K562 (cell line): ENCODE results near the gene TRRAP. TPM values are rescaled to one million over a fixed set of nuclear protein-coding genes. Genes with fewer than 3 reads are reported as not detected.

Experiments used
- ATAC-seq: fragments of 200-7000 bp; cut with Tn5 transposase; 3 replicates; pipeline ENCODE4 v1.9.1; 2020; ENCODE audit warnings: moderate library complexity
- BruUV-seq: library from RNA; stranded (reverse); fragments of 400-500 nt; replicated peaks from 2 replicates; lab custom pipeline; 2021; lab: Mats Ljungman, UMichigan
- CTCF ChIA-PET: fragments of 300-600 bp; formaldehyde crosslinking; extraction: SDS; loops from one replicate; lab custom pipeline; 2021; ENCODE audit warnings: low intra/inter-chr PET ratio; lab: Yijun Ruan, JAX
- POLR2A ChIA-PET: fragments of 300-600, 350-650 bp; sonication (Branson Sonifier 250); formaldehyde crosslinking; extraction: SDS; loops from one replicate; lab custom pipeline; 2021; ENCODE audit warnings: antibody characterized with exemption, inconsistent platforms; lab: Yijun Ruan, JAX
- DNase-seq, 4 experiments: peaks; one replicate each; pipeline versions ENCODE4 v3.0.0 to v3.0.0-alpha.2; 2011 to 2018; ENCODE audit warnings: low spot score in 3 of 4, mixed read lengths in 3 of 4; ENCODE audit errors: extremely low read depth in 1 of 4
- FAIRE-seq: peaks from 2 replicates; lab custom pipeline; 2011; peaks lifted over from hg19 to GRCh38; lab: Jason Lieb, UNC
- H2AFZ ChIP-seq: 2 replicates; pipeline ENCODE4 v1.6.0; 2011; ENCODE audit warnings: low read depth, low read length, control low read depth, inconsistent platforms
- H3K27ac ChIP-seq: fragments of 200-600 bp; 3 replicates; pipeline ENCODE4 v1.8.0; 2011; ENCODE audit warnings: low read depth, mild to moderate bottlenecking, control low read depth, inconsistent platforms, low read length, moderate library complexity, mixed read lengths; ENCODE audit errors: extremely low read depth
- H3K27me3 ChIP-seq, 2 experiments: fragments of 300-600 bp in 1 of 2; 2 replicates in 1 of 2; 3 replicates in 1 of 2; pipeline versions ENCODE4 v1.6.0 to v1.8.0; 2011; ENCODE audit warnings: inconsistent platforms in 2 of 2, low read length in 2 of 2, mild to moderate bottlenecking in 1 of 2, mixed read lengths in 1 of 2, moderate library complexity in 1 of 2; ENCODE audit not compliant: control insufficient read depth in 2 of 2, insufficient read depth in 2 of 2
- H3K36me3 ChIP-seq: fragments of 300-600 bp; 3 replicates; pipeline ENCODE4 v1.8.0; 2011; ENCODE audit warnings: mild to moderate bottlenecking, low read length, inconsistent platforms; ENCODE audit not compliant: control insufficient read depth, insufficient read depth
- H3K4me1 ChIP-seq, 2 experiments: fragments of 200-600 bp in 1 of 2; replicated peaks in 1 of 2; 2 replicates in 1 of 2; 3 replicates in 1 of 2; pipeline versions ENCODE4 v1.5.1 to v1.8.0; 2011; ENCODE audit warnings: inconsistent platforms in 2 of 2, low read length in 2 of 2, mild to moderate bottlenecking in 1 of 2, mixed read lengths in 1 of 2, moderate library complexity in 1 of 2; ENCODE audit not compliant: control insufficient read depth in 2 of 2, insufficient read depth in 2 of 2
- H3K4me2 ChIP-seq: 2 replicates; pipeline ENCODE4 v1.6.1; 2011; ENCODE audit warnings: low read length, control low read depth, inconsistent platforms, mixed read lengths; ENCODE audit not compliant: insufficient read depth
- H3K4me3 ChIP-seq: fragments of 200-600 bp; sonication (generic), shearing (Covaris generic); 2 replicates; pipeline ENCODE4 v1.5.1; 2016; ENCODE audit warnings: control low read depth, inconsistent platforms
- H3K79me2 ChIP-seq: fragments of 200-600 bp; 3 replicates; pipeline ENCODE4 v1.8.0; 2011; ENCODE audit warnings: low read length, inconsistent platforms; ENCODE audit not compliant: control insufficient read depth, insufficient read depth
- H3K9ac ChIP-seq, 2 experiments: 2 replicates each; pipeline versions ENCODE4 v1.6.0 to v1.6.1; 2011; ENCODE audit warnings: low read depth in 2 of 2, low read length in 2 of 2, control low read depth in 1 of 2, inconsistent platforms in 1 of 2, mild to moderate bottlenecking in 1 of 2, mixed read lengths in 1 of 2; ENCODE audit not compliant: insufficient read depth in 1 of 2
- H3K9me1 ChIP-seq: one replicate; pipeline ENCODE4 v1.6.0; 2011; ENCODE audit warnings: inconsistent platforms, mild to moderate bottlenecking, low read length, moderate library complexity; ENCODE audit not compliant: control insufficient read depth, insufficient read depth
- H3K9me3 ChIP-seq: replicated peaks from 2 replicates; pipeline ENCODE4 v1.5.1; 2011; ENCODE audit warnings: low read depth, low read length, inconsistent platforms; ENCODE audit not compliant: control insufficient read depth, insufficient read depth
- H4K20me1 ChIP-seq: replicated peaks from 2 replicates; pipeline ENCODE4 v1.6.1; 2011; ENCODE audit warnings: low read length, inconsistent platforms, mixed read lengths; ENCODE audit not compliant: control insufficient read depth, insufficient read depth
- CUX1 ChIP-seq: fragments of 200-800 bp; sonication (Bioruptor generic); IDR thresholded peaks from 2 replicates; pipeline ENCODE4 v1.6.1; 2016; ENCODE audit warnings: missing genetic modification characterization, missing compliant biosample characterization
- FIP1L1 ChIP-seq: fragments of 200-400 bp; formaldehyde crosslinking; IDR thresholded peaks from 2 replicates; pipeline ENCODE4 v1.6.1; 2018; ENCODE audit warnings: mild to moderate bottlenecking, low read depth, low read length; ENCODE audit not compliant: poor library complexity, severe bottlenecking
- HOXB6 ChIP-seq: fragments of 250-450 bp; sonication (Bioruptor Pico); IDR thresholded peaks from 2 replicates; pipeline ENCODE4 v1.5.1; 2022; ENCODE audit warnings: mild to moderate bottlenecking, borderline replicate concordance
- KDM5B ChIP-seq: fragments of 200-600 bp; sonication (generic); IDR thresholded peaks from 2 replicates; pipeline ENCODE4 v1.6.1; 2012; ENCODE audit warnings: low read depth, mild to moderate bottlenecking, moderate library complexity, low read length, control low read depth, inconsistent platforms; ENCODE audit not compliant: insufficient replicate concordance
- MAZ ChIP-seq, 2 experiments: fragments of 450-650 bp in 1 of 2; sonication (generic) in 1 of 2; formaldehyde crosslinking; IDR thresholded peaks in 1 of 2; conservative IDR thresholded peaks in 1 of 2; 2 replicates each; pipeline versions ENCODE4 v1.4.0 to v1.5.0; 2020; ENCODE audit warnings: mild to moderate bottlenecking in 1 of 2, missing genetic modification reagents in 1 of 2
- SIRT6 ChIP-seq: IDR thresholded peaks from one replicate; pipeline ENCODE4 v1.6.1; 2012; ENCODE audit warnings: low read depth, mild to moderate bottlenecking, control low read depth, inconsistent platforms, low read length, moderate library complexity
- SMAD2 ChIP-seq: fragments of 150-350 bp; IDR thresholded peaks from 2 replicates; pipeline ENCODE4 v1.6.1; 2014; ENCODE audit warnings: low read depth, mild to moderate bottlenecking, low read length
- ZFP30 ChIP-seq: fragments of 250-450 bp; sonication (Bioruptor Pico); IDR thresholded peaks from 2 replicates; pipeline ENCODE4 v1.8.0; 2022; ENCODE audit warnings: moderate library complexity, mild to moderate bottlenecking, inconsistent platforms, borderline replicate concordance
- ZNF133 ChIP-seq: fragments of 250-450 bp; sonication (Bioruptor Pico); IDR thresholded peaks from 2 replicates; pipeline ENCODE4 v1.4.0; 2020; ENCODE audit warnings: mild to moderate bottlenecking
- ZNF232 ChIP-seq: sonication (generic); formaldehyde crosslinking; IDR thresholded peaks from 2 replicates; pipeline ENCODE4 v1.8.0; 2022; ENCODE audit warnings: mild to moderate bottlenecking, missing genetic modification reagents
- ZNF398 ChIP-seq: fragments of 250-450 bp; sonication (Bioruptor Pico); IDR thresholded peaks from 2 replicates; pipeline ENCODE4 v1.8.0; 2021; ENCODE audit warnings: moderate library complexity, mild to moderate bottlenecking, inconsistent platforms
- ZNF717 ChIP-seq: fragments of 250-450 bp; sonication (Bioruptor Pico); IDR thresholded peaks from 2 replicates; pipeline ENCODE4 v1.5.0; 2021
- ZNF778 ChIP-seq: fragments of 450-650 bp; formaldehyde crosslinking; IDR thresholded peaks from 2 replicates; pipeline ENCODE4 v1.4.0; 2020; ENCODE audit warnings: mild to moderate bottlenecking, moderate library complexity
- WGBS: fragments of 100-300 bp; shearing (Covaris generic); methylation state at CpG from one replicate; pipeline ENCODE4 v1.1.6; 2016; ENCODE audit warnings: low coverage, mixed read lengths; ENCODE audit not compliant: insufficient coverage; ENCODE audit errors: missing lambda C conversion rate; 5-methylcytosine and 5-hydroxymethylcytosine counted together
- in situ Hi-C: fragments of 300-500 bp; cut with MboI; formaldehyde crosslinking; loops from 4 replicates; pipeline ENCODE4 v1.15.0; 2018; ENCODE audit warnings: inconsistent platforms, mixed read lengths
- intact Hi-C: fragments of 100-400 bp; cut with micrococcal nuclease; formaldehyde crosslinking; loops from 2 replicates; pipeline ENCODE4 v1.14.2; 2022
- polyA plus RNA-seq, 8 experiments: library from polyadenylated mRNA; depleted of rRNA in 4 of 8; stranded (reverse) in 5 of 8; unstranded in 3 of 8; fragments of >200 nt; fragmentation: Nextera tagmentation in 2 of 8; fragmentation: Illumina TruSeq in 1 of 8; extraction: Ambion mirVana in 2 of 8; extraction: Trizol in 1 of 8; gene quantifications; 2 replicates each; pipeline versions ENCODE4 v1.2.1 to v1.2.3, GENCODE V29; 2011 to 2014; ENCODE audit warnings: inconsistent platforms in 1 of 8, missing spikeins in 1 of 8
- total RNA-seq, 7 experiments: library from RNA; depleted of rRNA in 6 of 7; stranded (reverse); fragments of >200 nt in 6 of 7; fragmentation: Illumina TruSeq in 2 of 7; extraction: Trizol in 2 of 7; gene quantifications; 2 replicates each; pipeline versions ENCODE4 v1.2.1 to v1.2.3, GENCODE V29; 2011 to 2021; ENCODE audit warnings: low replicate concordance in 1 of 7
- TF ChIP-seq, protein P1 (sequence below): fragments of 200-800 bp; sonication (Bioruptor generic); IDR thresholded peaks from 2 replicates; pipeline ENCODE4 v1.6.1; 2017; ENCODE audit warnings: missing genetic modification characterization, missing compliant biosample characterization

The TRRAP gene
- total and polyA plus RNA-seq, 9 of the 15 experiments (the other 6 are each of a cell fraction or from before 2014, with no cell fraction given): 1.3 to 47.2 (median 9.7) TPM

- no TSS peak for BruUV-seq
Measured at GRCh38 chr7:99008921-99009530, 130.7 kb downstream of the TRRAP start.

More at GRCh38 chr7:99008921-99009530, 130.7 kb downstream of the TRRAP start:
- Histone ChIP-seq H3K4me2 (no peak overlapping the region), H3K4me3 (no peak overlapping the region), H3K9me3 (no peaks in the 10 kb centered on the region), H3K9ac (peak overlapping the region in 1 of 2 experiments; percentile 53; a peak in 1 of 4 replicates), H3K79me2 (no peaks in the 10 kb centered on the region), H3K36me3 (peaks cover 90% of the 10 kb centered on the region), H3K4me1 (peaks cover 0 to 6% of the 10 kb centered on the region in 2 experiments; a peak in 1 of 5 replicates), H3K27me3 (no peaks in the 10 kb centered on the region), H4K20me1 (no peaks in the 10 kb centered on the region), H2AFZ (no peak overlapping the region), H3K9me1 (no peaks in the 10 kb centered on the region), H3K27ac (no peak overlapping the region)
- TF ChIP-seq CUX1 (CRISPR knock-in tag): no peak
- TF ChIP-seq SMAD2: no peak
- TF ChIP-seq KDM5B: no peak
- TF ChIP-seq ZNF232: no peak
- TF ChIP-seq FIP1L1: no peak
- TF ChIP-seq, protein P1, sequence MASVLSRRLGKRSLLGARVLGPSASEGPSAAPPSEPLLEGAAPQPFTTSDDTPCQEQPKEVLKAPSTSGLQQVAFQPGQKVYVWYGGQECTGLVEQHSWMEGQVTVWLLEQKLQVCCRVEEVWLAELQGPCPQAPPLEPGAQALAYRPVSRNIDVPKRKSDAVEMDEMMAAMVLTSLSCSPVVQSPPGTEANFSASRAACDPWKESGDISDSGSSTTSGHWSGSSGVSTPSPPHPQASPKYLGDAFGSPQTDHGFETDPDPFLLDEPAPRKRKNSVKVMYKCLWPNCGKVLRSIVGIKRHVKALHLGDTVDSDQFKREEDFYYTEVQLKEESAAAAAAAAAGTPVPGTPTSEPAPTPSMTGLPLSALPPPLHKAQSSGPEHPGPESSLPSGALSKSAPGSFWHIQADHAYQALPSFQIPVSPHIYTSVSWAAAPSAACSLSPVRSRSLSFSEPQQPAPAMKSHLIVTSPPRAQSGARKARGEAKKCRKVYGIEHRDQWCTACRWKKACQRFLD: no peak
- TF ChIP-seq ZNF717 (CRISPR knock-in tag): no peak
- TF ChIP-seq ZFP30 (CRISPR knock-in tag): no peak
- no peak for TF ChIP-seq ZNF398 (CRISPR knock-in tag)
- TF ChIP-seq MAZ (CRISPR knock-in tag; conservative IDR thresholded peaks at IDR 0.05 in 1 of 2, IDR thresholded peaks at IDR 0.05 in 1 of 2): no peak
- TF ChIP-seq SIRT6: no peak
- no peak for TF ChIP-seq ZNF778 (CRISPR knock-in tag)
- no peak for TF ChIP-seq HOXB6
- no peak for TF ChIP-seq ZNF133 (CRISPR knock-in tag)
- ATAC-seq: no peak
- ChIA-PET CTCF (no interaction called here), POLR2A (no interaction called here)
- in situ Hi-C loops (no loop called here), intact Hi-C loops (no loop called here)
- 84% methylated on average over 10 of the region's 11 CpGs for WGBS
- DNase-seq: no peak
- FAIRE-seq: no peak
